ENCODE data around the gene RBM43. TPM values are rescaled to one million over a fixed set of nuclear protein-coding genes. Genes with fewer than 3 reads are reported as not detected.

The RBM43 gene
- total and polyA plus RNA-seq, 9 donors = 5.5 to 22.0 (median 13.6) TPM

DNA sequence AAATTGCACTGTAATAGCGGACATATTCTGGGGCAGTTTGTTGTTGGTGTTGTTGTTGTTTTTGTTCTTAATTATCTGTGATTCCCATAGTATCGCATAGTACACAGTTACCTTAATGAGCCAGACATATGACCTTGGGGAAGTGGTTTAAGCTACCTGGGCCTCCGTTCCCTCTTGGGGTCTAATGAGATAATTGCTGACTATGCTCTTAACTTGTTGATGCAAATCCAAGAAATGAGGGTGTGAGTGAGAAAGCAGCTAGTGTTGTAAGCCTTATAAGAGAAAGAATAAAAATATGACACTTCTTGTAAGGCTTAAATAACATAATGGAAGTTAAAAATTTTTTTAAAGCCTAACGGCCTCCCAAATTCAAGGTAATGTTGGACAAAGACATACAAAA is 20.7 kb upstream of the RBM43 start:
- H3K27me3 ChIP-seq = no peaks in the 10 kb centered on the region
- TF ChIP-seq EP300 (IDR thresholded peaks at IDR 0.05) (no peak), POLR2A (IDR thresholded peaks at IDR 0.05) (no peak)
- TF ChIP-seq, protein P1, sequence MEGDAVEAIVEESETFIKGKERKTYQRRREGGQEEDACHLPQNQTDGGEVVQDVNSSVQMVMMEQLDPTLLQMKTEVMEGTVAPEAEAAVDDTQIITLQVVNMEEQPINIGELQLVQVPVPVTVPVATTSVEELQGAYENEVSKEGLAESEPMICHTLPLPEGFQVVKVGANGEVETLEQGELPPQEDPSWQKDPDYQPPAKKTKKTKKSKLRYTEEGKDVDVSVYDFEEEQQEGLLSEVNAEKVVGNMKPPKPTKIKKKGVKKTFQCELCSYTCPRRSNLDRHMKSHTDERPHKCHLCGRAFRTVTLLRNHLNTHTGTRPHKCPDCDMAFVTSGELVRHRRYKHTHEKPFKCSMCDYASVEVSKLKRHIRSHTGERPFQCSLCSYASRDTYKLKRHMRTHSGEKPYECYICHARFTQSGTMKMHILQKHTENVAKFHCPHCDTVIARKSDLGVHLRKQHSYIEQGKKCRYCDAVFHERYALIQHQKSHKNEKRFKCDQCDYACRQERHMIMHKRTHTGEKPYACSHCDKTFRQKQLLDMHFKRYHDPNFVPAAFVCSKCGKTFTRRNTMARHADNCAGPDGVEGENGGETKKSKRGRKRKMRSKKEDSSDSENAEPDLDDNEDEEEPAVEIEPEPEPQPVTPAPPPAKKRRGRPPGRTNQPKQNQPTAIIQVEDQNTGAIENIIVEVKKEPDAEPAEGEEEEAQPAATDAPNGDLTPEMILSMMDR (IDR thresholded peaks at IDR 0.05) = no peak
- H3K4me3 ChIP-seq = no peak overlapping the region
- H3K36me3 ChIP-seq = no peaks in the 10 kb centered on the region
- H3K4me1 ChIP-seq (ENCODE audit: insufficient read depth) = peaks cover 1% of the 10 kb centered on the region
- 78 to 82% (median 79%) methylated on average over 4 of the region's 4 CpGs for WGBS, 3 donors
- intact Hi-C loops (cut with DNase I) = loop anchor here in 1 of 4 donors (10.0 kb wide), 1 partner anchor 132 kb away; no protein-coding TSS in a partner anchor
- no peak for DNase-seq
- no peak overlapping the region for H3K27ac ChIP-seq
- H3K9me3 ChIP-seq = no peaks in the 10 kb centered on the region

DNA sequence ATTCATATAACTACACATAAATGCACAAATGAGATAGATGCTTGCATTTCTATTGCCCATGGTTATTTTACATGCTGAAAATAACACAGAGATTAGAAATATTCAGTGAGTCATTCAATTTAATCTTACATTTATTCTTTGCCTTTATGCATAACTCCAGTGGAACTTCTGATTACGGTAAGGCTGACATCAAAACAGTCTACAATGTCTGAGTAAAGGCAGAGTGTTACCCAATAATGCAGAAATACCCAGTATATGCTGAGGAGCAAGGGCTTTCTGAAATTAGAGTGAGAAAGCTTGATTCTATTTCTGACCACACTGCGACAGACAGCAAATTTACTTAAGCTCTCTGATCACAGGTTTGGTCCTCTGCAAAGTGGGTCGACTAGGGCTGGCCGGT is 18.6 kb upstream of the RBM43 start:
- Histone ChIP-seq H3K9me3 (no peaks in the 10 kb centered on the region), H3K4me1 (ENCODE audit: insufficient read depth) (no peaks in the 10 kb centered on the region), H3K27me3 (no peaks in the 10 kb centered on the region), H3K27ac (no peak overlapping the region), H3K4me3 (no peak overlapping the region), H3K36me3 (no peaks in the 10 kb centered on the region)
- no peak for DNase-seq
- intact Hi-C loops (cut with DNase I) = loop anchor here in 1 of 4 donors (10.0 kb wide), 1 partner anchor 135 kb away; no protein-coding TSS in a partner anchor
- 40 to 58% (median 53%) methylated on average over 4 of the region's 4 CpGs for WGBS, 3 donors
- no peak for TF ChIP-seq POLR2A (IDR thresholded peaks at IDR 0.05)
- TF ChIP-seq, protein P1 (IDR thresholded peaks at IDR 0.05) = no peak
- TF ChIP-seq EP300 (IDR thresholded peaks at IDR 0.05) = no peak

DNA sequence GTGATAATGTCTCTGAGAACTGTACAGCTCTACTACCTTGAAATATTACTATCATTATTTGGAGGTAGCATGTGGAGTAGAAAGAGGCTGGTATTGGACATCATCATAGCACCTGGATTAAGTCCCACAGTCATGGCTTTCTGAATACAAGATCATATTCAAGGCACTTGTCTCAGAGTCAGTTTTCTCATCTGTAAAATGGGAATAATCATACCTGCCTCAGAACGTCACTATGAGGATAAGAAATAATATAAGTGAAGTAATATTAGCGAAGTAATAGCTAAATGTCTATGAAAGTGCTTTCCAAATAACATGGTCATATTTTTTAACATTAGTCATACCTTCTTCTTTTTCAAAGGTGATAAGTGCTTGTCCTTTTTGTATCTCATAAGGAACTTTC is 16.8 kb upstream of the RBM43 start:
- TF ChIP-seq, protein P1 (IDR thresholded peaks at IDR 0.05) = no peak
- no peak for TF ChIP-seq EP300 (IDR thresholded peaks at IDR 0.05)
- no peak for TF ChIP-seq POLR2A (IDR thresholded peaks at IDR 0.05)
- Histone ChIP-seq H3K9me3 (no peaks in the 10 kb centered on the region), H3K4me3 (no peak overlapping the region), H3K27me3 (no peaks in the 10 kb centered on the region), H3K27ac (no peak overlapping the region), H3K36me3 (no peaks in the 10 kb centered on the region), H3K4me1 (ENCODE audit: insufficient read depth) (no peaks in the 10 kb centered on the region)
- no peak for DNase-seq
- intact Hi-C loops (cut with DNase I) = no loop called here
- 96 to 99% (median 97%) methylated on average over 2 of the region's 2 CpGs for WGBS, 3 donors

DNA sequence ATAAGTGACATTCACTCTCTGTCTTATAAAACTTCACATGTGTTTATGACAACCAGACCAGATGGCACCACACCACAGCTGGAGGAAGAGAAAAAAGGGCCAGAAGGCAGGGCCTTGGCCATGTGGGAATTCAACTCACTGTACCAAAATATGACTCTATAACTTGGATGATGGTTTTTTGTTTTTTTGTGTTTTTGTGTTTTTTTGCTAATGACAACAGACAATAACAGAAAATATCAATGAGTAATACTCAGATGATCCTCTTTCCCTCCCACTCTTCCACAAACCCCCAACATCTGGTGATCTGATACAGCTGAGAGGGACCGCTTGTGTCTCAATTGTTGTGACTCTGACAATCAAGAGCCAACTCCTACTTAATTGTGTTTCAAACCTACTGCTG is 15.4 kb upstream of the RBM43 start:
- Histone ChIP-seq H3K27me3 (no peaks in the 10 kb centered on the region), H3K27ac (no peak overlapping the region), H3K9me3 (no peaks in the 10 kb centered on the region), H3K4me3 (no peak overlapping the region), H3K4me1 (ENCODE audit: insufficient read depth) (no peaks in the 10 kb centered on the region), H3K36me3 (no peaks in the 10 kb centered on the region)
- intact Hi-C loops (cut with DNase I) = no loop called here
- TF ChIP-seq POLR2A (IDR thresholded peaks at IDR 0.05) (no peak), EP300 (IDR thresholded peaks at IDR 0.05) (no peak)
- TF ChIP-seq, protein P1 (IDR thresholded peaks at IDR 0.05) = no peak
- no peak for DNase-seq
- WGBS, 3 donors = 89 to 96% (median 94%) methylated on average over 1 of the region's 1 CpG
